ENCODE results near the gene GPN3. TPM values are rescaled to one million over a fixed set of nuclear protein-coding genes. Genes with fewer than 3 reads are reported as not detected.

GPN3 gene
- total and polyA plus RNA-seq, 2 of the 13 experiments (the other 11 are each of a cell fraction or from before 2014, with no cell fraction given): 28.7 to 29.5 TPM

DNA sequence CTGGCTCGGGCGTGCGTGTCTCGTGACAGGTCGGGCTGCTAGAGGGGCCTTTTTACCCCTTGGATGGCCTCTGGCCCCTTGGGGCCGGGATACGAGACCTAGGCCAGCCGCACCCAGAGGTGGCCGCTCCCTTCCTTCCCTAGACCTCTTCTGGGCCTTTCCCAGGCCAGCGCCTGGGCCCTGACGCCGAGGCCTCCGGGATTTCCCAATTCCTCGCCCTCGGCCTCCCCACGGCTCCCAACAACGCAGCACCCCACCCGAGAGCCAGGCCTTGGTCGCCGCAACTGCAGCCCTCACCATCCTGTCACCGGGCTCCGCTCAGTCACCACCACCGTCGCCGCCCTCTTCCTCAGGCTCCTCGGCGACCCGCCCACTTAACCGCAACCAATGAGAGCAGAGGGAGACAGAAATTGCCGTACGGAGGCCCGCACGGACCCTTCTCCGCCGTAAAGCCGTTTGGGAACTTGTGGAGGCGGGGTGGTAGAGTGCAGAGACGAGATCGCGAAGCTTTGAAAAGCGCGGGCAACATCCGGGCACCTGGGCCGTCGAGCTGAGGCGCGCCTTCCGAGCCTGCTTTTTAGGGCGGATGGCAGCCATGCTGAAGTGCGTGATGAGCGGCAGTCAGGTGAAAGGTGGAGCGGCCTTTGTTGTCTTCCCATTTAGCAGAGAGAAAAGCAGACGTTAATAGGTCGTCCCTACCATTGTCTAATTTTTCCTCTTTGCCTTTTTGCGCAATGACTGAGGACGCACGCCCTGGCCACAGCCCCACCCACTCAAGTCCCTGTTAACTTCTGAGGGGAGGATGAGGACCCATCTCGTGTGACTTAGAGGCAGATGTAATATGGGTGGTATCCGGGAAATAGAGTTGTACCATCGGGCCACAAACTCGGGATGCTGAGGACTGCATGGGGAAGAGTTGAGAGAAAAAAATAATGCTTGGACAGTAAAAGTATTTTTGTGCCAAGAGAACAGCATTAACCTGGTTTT is 34.0 kb upstream of the GPN3 start, which contains the start of the genes RAD9B and VPS29 (continued):
- TF ChIP-seq, protein P1, sequence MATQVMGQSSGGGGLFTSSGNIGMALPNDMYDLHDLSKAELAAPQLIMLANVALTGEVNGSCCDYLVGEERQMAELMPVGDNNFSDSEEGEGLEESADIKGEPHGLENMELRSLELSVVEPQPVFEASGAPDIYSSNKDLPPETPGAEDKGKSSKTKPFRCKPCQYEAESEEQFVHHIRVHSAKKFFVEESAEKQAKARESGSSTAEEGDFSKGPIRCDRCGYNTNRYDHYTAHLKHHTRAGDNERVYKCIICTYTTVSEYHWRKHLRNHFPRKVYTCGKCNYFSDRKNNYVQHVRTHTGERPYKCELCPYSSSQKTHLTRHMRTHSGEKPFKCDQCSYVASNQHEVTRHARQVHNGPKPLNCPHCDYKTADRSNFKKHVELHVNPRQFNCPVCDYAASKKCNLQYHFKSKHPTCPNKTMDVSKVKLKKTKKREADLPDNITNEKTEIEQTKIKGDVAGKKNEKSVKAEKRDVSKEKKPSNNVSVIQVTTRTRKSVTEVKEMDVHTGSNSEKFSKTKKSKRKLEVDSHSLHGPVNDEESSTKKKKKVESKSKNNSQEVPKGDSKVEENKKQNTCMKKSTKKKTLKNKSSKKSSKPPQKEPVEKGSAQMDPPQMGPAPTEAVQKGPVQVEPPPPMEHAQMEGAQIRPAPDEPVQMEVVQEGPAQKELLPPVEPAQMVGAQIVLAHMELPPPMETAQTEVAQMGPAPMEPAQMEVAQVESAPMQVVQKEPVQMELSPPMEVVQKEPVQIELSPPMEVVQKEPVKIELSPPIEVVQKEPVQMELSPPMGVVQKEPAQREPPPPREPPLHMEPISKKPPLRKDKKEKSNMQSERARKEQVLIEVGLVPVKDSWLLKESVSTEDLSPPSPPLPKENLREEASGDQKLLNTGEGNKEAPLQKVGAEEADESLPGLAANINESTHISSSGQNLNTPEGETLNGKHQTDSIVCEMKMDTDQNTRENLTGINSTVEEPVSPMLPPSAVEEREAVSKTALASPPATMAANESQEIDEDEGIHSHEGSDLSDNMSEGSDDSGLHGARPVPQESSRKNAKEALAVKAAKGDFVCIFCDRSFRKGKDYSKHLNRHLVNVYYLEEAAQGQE (IDR thresholded peaks at IDR 0.05; ENCODE audit: borderline replicate concordance in 1 of 2, low read depth in 1 of 2, low read length in 2 of 2): no peak
- TF ChIP-seq ZNF207 (IDR thresholded peaks at IDR 0.05; ENCODE audit: borderline replicate concordance): no peak
- peak; percentile 89 for TF ChIP-seq POLR2AphosphoS5 (IDR thresholded peaks at IDR 0.05; ENCODE audit: low read depth, low read length)
- TF ChIP-seq SYNCRIP (IDR thresholded peaks at IDR 0.05; ENCODE audit: insufficient read depth, low read depth, low read length): no peak
- TF ChIP-seq GTF2F1 (IDR thresholded peaks at IDR 0.05; ENCODE audit: low read length): peak; percentile 50; the same call in 1 of the 2 replicates
- TF ChIP-seq, protein P2, sequence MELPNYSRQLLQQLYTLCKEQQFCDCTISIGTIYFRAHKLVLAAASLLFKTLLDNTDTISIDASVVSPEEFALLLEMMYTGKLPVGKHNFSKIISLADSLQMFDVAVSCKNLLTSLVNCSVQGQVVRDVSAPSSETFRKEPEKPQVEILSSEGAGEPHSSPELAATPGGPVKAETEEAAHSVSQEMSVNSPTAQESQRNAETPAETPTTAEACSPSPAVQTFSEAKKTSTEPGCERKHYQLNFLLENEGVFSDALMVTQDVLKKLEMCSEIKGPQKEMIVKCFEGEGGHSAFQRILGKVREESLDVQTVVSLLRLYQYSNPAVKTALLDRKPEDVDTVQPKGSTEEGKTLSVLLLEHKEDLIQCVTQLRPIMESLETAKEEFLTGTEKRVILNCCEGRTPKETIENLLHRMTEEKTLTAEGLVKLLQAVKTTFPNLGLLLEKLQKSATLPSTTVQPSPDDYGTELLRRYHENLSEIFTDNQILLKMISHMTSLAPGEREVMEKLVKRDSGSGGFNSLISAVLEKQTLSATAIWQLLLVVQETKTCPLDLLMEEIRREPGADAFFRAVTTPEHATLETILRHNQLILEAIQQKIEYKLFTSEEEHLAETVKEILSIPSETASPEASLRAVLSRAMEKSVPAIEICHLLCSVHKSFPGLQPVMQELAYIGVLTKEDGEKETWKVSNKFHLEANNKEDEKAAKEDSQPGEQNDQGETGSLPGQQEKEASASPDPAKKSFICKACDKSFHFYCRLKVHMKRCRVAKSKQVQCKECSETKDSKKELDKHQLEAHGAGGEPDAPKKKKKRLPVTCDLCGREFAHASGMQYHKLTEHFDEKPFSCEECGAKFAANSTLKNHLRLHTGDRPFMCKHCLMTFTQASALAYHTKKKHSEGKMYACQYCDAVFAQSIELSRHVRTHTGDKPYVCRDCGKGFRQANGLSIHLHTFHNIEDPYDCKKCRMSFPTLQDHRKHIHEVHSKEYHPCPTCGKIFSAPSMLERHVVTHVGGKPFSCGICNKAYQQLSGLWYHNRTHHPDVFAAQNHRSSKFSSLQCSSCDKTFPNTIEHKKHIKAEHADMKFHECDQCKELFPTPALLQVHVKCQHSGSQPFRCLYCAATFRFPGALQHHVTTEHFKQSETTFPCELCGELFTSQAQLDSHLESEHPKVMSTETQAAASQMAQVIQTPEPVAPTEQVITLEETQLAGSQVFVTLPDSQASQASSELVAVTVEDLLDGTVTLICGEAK (IDR thresholded peaks at IDR 0.05): no peak
- TF ChIP-seq, protein P2 (CRISPR knock-in tag; IDR thresholded peaks at IDR 0.05): peak; percentile 73
- TF ChIP-seq, protein P3, sequence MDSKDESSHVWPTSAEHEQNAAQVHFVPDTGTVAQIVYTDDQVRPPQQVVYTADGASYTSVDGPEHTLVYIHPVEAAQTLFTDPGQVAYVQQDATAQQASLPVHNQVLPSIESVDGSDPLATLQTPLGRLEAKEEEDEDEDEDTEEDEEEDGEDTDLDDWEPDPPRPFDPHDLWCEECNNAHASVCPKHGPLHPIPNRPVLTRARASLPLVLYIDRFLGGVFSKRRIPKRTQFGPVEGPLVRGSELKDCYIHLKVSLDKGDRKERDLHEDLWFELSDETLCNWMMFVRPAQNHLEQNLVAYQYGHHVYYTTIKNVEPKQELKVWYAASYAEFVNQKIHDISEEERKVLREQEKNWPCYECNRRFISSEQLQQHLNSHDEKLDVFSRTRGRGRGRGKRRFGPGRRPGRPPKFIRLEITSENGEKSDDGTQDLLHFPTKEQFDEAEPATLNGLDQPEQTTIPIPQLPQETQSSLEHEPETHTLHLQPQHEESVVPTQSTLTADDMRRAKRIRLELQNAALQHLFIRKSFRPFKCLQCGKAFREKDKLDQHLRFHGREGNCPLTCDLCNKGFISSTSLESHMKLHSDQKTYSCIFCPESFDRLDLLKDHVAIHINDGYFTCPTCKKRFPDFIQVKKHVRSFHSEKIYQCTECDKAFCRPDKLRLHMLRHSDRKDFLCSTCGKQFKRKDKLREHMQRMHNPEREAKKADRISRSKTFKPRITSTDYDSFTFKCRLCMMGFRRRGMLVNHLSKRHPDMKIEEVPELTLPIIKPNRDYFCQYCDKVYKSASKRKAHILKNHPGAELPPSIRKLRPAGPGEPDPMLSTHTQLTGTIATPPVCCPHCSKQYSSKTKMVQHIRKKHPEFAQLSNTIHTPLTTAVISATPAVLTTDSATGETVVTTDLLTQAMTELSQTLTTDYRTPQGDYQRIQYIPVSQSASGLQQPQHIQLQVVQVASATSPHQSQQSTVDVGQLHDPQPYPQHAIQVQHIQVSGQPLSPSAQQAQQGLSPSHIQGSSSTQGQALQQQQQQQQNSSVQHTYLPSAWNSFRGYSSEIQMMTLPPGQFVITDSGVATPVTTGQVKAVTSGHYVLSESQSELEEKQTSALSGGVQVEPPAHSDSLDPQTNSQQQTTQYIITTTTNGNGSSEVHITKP (CRISPR knock-in tag; IDR thresholded peaks at IDR 0.05; ENCODE audit: low read depth): peak; percentile 48; the same call in 1 of the 2 replicates
- TF ChIP-seq EEA1 (CRISPR knock-in tag; IDR thresholded peaks at IDR 0.05; ENCODE audit: borderline replicate concordance): peak; percentile 81; the same call in 1 of the 2 replicates
- peak; percentile 92; the same call in 1 of the 2 replicates for TF ChIP-seq ZNF598 (CRISPR knock-in tag; IDR thresholded peaks at IDR 0.05; ENCODE audit: borderline replicate concordance)

All from HepG2 (cell line).